Skeletal muscle tissue (tissue), 4 donors: ENCODE data around the gene PIK3C3. TPM values are rescaled to one million over a fixed set of nuclear protein-coding genes. Genes with fewer than 3 reads are reported as not detected.

Source experiments
- H3K27ac ChIP-seq: one replicate; pipeline ENCODE4 v1.7.0; 2013; ENCODE audit warnings: mild to moderate bottlenecking, low read depth, low read length, inconsistent platforms
- H3K27me3 ChIP-seq, 3 donors: one replicate each; pipeline ENCODE4 v1.7.0; 2013; ENCODE audit warnings: low read length in 3 of 3; ENCODE audit not compliant: control insufficient read depth in 3 of 3, insufficient read depth in 3 of 3
- H3K36me3 ChIP-seq, 3 donors: one replicate each; pipeline ENCODE4 v1.7.0; 2013; ENCODE audit warnings: low read length in 3 of 3; ENCODE audit not compliant: control insufficient read depth in 3 of 3, insufficient read depth in 3 of 3
- H3K4me1 ChIP-seq, 3 donors: one replicate each; pipeline ENCODE4 v1.7.0; 2013; ENCODE audit warnings: low read length in 3 of 3, mild to moderate bottlenecking in 3 of 3; ENCODE audit not compliant: control insufficient read depth in 3 of 3, insufficient read depth in 3 of 3
- H3K4me3 ChIP-seq, 3 donors: one replicate each; pipeline ENCODE4 v1.7.0; 2013; ENCODE audit warnings: low read length in 3 of 3
- H3K9ac ChIP-seq, 3 donors: one replicate each; pipeline ENCODE4 v1.7.0; 2013; ENCODE audit warnings: low read length in 3 of 3, mild to moderate bottlenecking in 3 of 3, moderate library complexity in 2 of 3, low read depth in 1 of 3
- H3K9me3 ChIP-seq, 3 donors: one replicate each; pipeline ENCODE4 v1.7.0; 2013; ENCODE audit warnings: low read length in 3 of 3; ENCODE audit not compliant: control insufficient read depth in 3 of 3
- total RNA-seq: library from RNA; depleted of rRNA; stranded (reverse); fragments of >200 nt; gene quantifications from one replicate; pipeline ENCODE4 v1.2.3, GENCODE V29; 2014
- donor health status: Osteomylitis.

PIK3C3 gene
- total RNA-seq, 1 donor from 2014 or later: 50.1 TPM

DNA sequence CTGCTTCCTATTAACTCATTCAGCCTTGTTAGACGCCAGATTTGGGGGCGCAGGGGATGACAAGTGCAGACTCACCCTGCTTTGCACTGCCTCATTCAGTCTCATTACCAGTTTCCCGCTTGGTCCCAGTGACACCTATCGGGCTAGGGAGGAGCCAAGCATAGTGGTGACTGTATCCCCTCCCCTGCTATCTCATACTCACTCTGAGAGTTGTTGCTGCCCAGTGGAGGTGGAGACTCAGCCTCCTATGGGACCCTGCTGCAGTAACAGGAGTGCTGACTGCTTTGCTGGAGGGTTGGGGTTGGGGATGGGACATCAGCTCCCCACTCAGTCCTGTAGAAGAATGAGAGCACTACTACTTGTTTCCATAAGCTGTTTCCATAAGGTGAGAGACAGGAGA is 21.3 kb upstream of the PIK3C3 start:
- no peaks in the 10 kb centered on the region for H3K4me1 ChIP-seq
- H3K4me3 ChIP-seq: no peak overlapping the region
- H3K9me3 ChIP-seq: no peaks in the 10 kb centered on the region
- H3K9ac ChIP-seq: no peak overlapping the region
- no peaks in the 10 kb centered on the region for H3K36me3 ChIP-seq
- peaks cover 0 to 4% (median 3%) of the 10 kb centered on the region in 3 donors for H3K27me3 ChIP-seq
- H3K27ac ChIP-seq: no peak overlapping the region

DNA sequence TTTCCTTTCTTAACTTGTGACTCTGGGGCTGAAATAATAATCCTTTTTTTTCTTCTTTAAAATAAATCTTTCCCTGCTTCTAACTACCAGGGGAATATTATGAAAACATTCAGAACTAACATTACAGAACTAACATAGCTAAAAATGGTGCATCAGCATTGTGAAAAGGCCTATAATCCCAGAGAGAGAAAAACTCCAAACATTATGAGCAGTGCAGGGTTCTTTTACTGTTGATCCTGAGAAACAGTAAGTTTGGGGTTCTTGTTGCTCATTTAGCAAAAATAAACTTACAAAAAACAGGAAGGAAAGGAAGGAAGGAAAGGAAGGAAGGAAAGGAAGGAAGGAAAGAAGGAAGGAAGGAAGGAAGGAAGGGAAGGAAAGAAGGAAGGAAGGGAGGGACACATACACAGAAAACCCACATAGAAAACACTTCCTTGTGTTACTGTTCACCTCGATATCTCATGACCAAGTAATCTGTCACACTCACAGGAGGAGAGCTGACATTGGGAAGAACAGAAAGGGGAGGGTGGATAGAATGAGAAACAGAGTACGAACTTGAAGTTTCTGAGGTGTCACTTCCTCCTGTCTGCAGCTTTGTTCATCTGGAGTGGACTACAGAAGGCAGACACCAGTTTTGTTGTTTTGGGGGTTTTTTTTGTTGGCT is 18.4 kb upstream of the PIK3C3 start:
- no peak overlapping the region for H3K27ac ChIP-seq
- no peaks in the 10 kb centered on the region for H3K36me3 ChIP-seq
- H3K9me3 ChIP-seq: no peaks in the 10 kb centered on the region
- no peaks in the 10 kb centered on the region for H3K4me1 ChIP-seq
- peaks cover 0 to 4% (median 3%) of the 10 kb centered on the region in 3 donors for H3K27me3 ChIP-seq
- no peak overlapping the region for H3K4me3 ChIP-seq
- no peak overlapping the region for H3K9ac ChIP-seq

DNA sequence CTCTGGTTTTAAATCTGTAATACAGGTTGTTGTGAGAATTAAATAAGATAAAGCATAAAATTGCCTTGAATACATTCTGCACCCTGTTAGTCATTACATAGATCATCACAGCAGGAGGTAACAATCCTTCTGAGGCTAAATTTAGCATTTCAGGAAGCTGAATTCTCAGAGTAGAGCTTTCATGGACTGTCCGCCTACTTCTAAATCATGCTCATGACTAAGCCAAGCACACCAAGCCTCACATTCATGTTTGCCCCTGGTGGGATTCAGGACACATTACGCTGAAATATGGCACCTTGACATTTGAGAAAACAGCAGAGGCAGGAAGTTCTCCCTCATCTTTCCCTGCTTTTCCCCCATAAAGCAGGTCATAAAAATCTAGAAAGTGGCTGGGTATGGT is 16.6 kb upstream of the PIK3C3 start:
- H3K27me3 ChIP-seq: peaks cover 0 to 2% (median 0%) of the 10 kb centered on the region in 3 donors
- H3K4me3 ChIP-seq: no peak overlapping the region
- H3K9ac ChIP-seq: no peak overlapping the region
- no peak overlapping the region for H3K27ac ChIP-seq
- H3K9me3 ChIP-seq: no peaks in the 10 kb centered on the region
- no peaks in the 10 kb centered on the region for H3K36me3 ChIP-seq
- no peaks in the 10 kb centered on the region for H3K4me1 ChIP-seq

DNA sequence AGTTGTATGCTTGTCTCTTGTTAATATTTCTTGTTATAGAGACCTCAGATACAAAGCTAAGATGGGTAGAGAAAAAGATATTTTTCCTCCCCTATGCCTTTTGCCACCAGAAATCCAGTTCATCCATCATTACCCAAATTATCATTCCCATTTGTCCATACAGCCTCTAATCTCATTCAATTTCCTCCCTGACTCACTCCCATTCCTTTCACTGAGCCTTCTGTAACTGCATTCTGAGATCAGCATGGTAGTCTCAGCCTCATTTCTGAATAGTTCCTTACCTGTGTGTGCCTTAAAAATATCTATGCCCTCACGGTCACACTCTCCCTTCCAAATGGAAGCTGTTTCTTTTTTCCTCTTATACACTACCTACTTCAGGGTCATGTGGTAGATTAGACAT is 15.7 kb upstream of the PIK3C3 start:
- Histone ChIP-seq H3K4me3 (no peak overlapping the region), H3K4me1 (no peaks in the 10 kb centered on the region), H3K36me3 (no peaks in the 10 kb centered on the region), H3K27ac (no peak overlapping the region), H3K9me3 (no peaks in the 10 kb centered on the region), H3K9ac (no peak overlapping the region), H3K27me3 (peaks cover 0 to 3% (median 2%) of the 10 kb centered on the region in 3 donors)

DNA sequence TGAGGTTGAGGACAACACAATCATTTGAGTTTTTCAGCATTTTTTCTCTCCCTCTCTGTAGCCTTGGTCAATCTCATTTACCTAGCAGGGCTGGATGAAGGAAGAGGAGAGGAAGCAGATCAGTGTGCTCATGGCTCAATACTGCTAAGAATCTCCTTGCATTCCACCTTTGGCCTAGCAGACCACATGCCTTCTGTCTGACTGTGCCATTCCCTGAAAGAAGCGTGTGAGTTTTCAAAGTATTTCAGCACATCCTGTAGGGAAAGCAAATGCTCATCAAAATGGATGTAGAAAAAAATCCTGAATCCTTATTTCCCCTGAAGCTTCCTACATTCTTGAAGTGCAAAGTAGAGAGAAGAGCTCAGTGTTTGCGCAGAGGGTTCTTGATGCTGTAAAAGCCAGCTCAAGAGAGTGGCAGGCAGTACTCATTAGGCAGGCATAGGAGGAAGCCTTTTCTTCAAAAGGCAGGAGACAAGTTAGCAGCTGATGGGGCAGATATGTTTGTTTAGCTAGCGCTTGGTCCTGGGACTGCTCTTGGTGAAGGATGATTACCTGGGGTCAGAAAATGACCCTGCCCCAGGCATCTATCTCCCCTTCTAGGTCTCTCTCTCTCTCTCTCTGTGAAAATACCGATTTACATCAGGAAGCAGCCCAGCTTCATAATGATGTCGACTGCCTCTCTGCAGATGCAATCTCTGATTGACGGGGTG is 14.4 kb upstream of the PIK3C3 start:
- H3K9me3 ChIP-seq: no peaks in the 10 kb centered on the region
- H3K27me3 ChIP-seq: peaks cover 0 to 12% (median 8%) of the 10 kb centered on the region in 3 donors
- no peaks in the 10 kb centered on the region for H3K4me1 ChIP-seq
- H3K4me3 ChIP-seq: no peak overlapping the region
- H3K9ac ChIP-seq: no peak overlapping the region
- no peak overlapping the region for H3K27ac ChIP-seq
- H3K36me3 ChIP-seq: no peaks in the 10 kb centered on the region

DNA sequence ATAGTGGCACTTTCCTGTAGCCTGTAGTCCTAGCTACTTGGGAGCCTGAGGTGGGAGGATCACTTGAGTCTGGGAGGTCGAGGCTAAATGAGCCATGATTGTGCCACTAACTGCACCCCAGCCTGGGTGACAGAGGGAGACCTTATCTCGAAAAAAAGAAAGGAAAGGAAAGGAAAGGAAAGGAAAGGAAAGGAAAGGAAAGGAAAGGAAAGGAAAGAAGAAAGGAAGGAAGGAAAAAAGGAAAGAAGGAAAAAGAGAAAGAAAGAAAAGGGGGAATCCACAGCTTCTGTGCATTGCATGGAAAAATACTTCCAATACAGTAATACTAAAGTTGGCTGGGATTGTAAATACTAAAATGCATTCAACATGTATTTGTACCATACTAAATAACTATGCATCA is 12.8 kb upstream of the PIK3C3 start:
- Histone ChIP-seq H3K9me3 (no peaks in the 10 kb centered on the region), H3K9ac (no peak overlapping the region), H3K36me3 (no peaks in the 10 kb centered on the region), H3K27ac (no peak overlapping the region), H3K4me3 (no peak overlapping the region), H3K4me1 (no peaks in the 10 kb centered on the region), H3K27me3 (peaks cover 0 to 12% (median 8%) of the 10 kb centered on the region in 3 donors)

DNA sequence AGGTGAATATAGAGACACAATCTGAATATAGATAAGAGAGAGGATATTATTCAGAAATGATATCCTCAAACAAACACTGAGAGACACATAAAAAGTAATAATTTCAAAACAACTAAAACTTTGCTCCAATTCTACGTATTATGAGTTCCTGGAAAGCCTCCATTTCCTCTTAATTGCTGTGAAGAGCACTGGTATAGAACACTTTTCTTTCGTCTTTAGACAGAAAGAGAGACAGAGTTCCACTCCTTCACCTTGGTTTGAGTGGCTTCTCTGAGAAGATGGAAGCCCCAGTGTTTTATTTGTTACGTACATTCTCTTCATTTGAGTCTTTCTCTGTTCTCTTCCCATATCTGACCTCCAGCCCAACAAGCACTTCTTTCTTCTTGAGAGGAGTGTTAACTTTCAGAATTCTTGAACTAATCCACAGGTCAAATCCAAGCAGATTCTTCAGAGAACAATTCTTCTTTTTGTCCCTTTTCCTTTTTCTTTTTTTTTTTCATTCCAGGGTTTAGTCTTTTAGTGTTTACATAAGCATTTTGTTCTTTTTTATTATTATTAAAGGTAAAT is 6.4 kb upstream of the PIK3C3 start:
- Histone ChIP-seq H3K36me3 (no peaks in the 10 kb centered on the region), H3K27me3 (peaks cover 0 to 12% (median 8%) of the 10 kb centered on the region in 3 donors), H3K9ac (no peak overlapping the region), H3K4me3 (no peak overlapping the region), H3K27ac (no peak overlapping the region), H3K4me1 (no peaks in the 10 kb centered on the region), H3K9me3 (no peaks in the 10 kb centered on the region)

DNA sequence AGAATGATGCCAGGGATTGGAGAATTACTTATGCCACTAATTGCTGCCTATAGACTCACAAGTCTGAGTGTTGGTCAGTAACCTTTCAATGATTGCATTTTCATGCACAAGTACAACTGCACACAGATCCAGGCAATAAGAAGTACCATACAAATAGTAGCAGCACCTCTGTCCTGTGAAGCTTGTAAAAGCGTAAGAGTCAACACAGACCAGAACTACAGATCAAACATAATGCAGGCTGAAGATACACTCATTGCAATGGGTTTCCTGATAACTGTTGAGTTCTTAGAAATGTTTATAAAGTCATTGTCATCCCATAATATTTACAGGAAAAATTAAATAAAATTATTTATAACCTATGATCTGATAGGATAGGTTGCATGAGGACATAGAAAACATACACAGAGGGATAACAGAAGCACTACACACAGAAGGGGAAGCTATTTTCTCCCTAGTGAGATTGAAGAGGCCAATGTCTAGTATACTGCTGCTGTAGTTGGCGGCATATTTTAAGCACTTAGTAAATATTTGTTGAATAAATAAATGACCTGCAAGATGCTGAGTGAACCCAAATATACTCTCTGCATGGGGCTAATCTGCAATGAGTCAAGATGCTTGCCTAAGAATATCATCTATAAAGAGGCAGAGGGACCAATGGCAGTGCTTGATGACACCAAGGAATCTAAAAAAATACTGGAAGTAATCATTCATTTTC is 5.7 kb upstream of the PIK3C3 start:
- Histone ChIP-seq H3K27ac (no peak overlapping the region), H3K27me3 (peaks cover 0 to 8% (median 5%) of the 10 kb centered on the region in 3 donors), H3K36me3 (no peaks in the 10 kb centered on the region), H3K4me3 (no peak overlapping the region), H3K9ac (no peak overlapping the region), H3K4me1 (no peaks in the 10 kb centered on the region), H3K9me3 (no peaks in the 10 kb centered on the region)

DNA sequence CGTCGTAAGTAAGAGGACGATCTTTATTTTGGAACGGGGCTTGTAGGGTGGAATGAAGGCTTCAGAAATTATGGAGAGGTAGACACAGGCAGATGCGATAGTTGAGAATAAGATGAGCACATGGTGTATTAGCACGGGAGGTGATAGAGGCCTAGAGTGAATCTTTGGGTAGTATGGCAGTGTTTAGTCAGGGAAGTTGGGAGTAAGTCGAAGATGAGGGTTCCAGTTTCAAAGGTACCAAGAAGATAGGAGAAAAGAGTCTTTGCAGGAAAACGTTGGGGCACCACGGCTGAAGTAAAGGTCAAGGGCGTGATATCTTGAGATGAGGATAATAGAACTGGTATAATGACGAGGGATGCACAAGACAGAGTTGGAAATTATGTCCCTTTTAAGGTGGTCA is 654 bp downstream of the PIK3C3 start:
- Histone ChIP-seq H3K4me3 (peak overlapping the region; percentile 89 to 100 (median 91)), H3K27ac (peak overlapping the region; percentile 81), H3K4me1 (peaks cover 8 to 12% (median 10%) of the 10 kb centered on the region in 3 donors), H3K36me3 (peaks cover 4 to 8% (median 4%) of the 10 kb centered on the region in 3 donors), H3K9me3 (no peaks in the 10 kb centered on the region), H3K27me3 (no peaks in the 10 kb centered on the region), H3K9ac (peak overlapping the region; percentile 88 to 94 (median 94))
